HG02981 (cell line): ENCODE data around the gene ARL3.
"Not testable (repeated sequence)": the region's sequence is repeated elsewhere in the genome, so short reads cannot be mapped to it uniquely, and the experiment has no call there.

ENCODE experiments used
- ATAC-seq: cut with Tn5 transposase; IDR thresholded peaks from one replicate; pipeline ENCODE4 v1.9.1; 2021; ENCODE audit warnings: mild to moderate bottlenecking, moderate library complexity; ENCODE audit not compliant: unreplicated experiment

ARL3 gene

GRCh38 chr10:102713814-102714620 lies at the start of gene ARL3:
Gene ARL3 (minus strand): TSS chr10:102714397. CDS start chr10:102714275, 122 bp downstream.
- ATAC-seq: peak; percentile 79

- ATAC-seq: no peak
Observed at GRCh38 chr10:102763037-102763607, 48.9 kb upstream of the ARL3 start.

GRCh38 chr10:102762401-102763015 lies 48.3 kb upstream of the ARL3 start:
- no peak for ATAC-seq

- no peak for ATAC-seq
Observed at GRCh38 chr10:102761981-102762380, 47.8 kb upstream of the ARL3 start.

GRCh38 chr10:102759497-102760210 lies 45.5 kb upstream of the ARL3 start:
- no peak for ATAC-seq

GRCh38 chr10:102758933-102759262 lies 44.7 kb upstream of the ARL3 start:
- ATAC-seq: not testable (repeated sequence)

- no peak for ATAC-seq
Observed at GRCh38 chr10:102758240-102758932, 44.2 kb upstream of the ARL3 start.

GRCh38 chr10:102757323-102757722 lies 43.1 kb upstream of the ARL3 start:
- no peak for ATAC-seq

GRCh38 chr10:102753718-102754117 lies 39.5 kb upstream of the ARL3 start:
- ATAC-seq: no peak

- no peak for ATAC-seq
Observed at GRCh38 chr10:102752934-102753664, 38.9 kb upstream of the ARL3 start.

- no peak for ATAC-seq
Observed at GRCh38 chr10:102752266-102752930, 38.2 kb upstream of the ARL3 start.

GRCh38 chr10:102745157-102745556 lies 31.0 kb upstream of the ARL3 start:
- ATAC-seq: no peak

- peak; percentile 12 for ATAC-seq
Observed at GRCh38 chr10:102744374-102745051, 30.3 kb upstream of the ARL3 start.

- ATAC-seq: peak; percentile 97
Observed at GRCh38 chr10:102743588-102744373, 29.6 kb upstream of the ARL3 start, which contains the start of gene WBP1L. Gene WBP1L (plus strand): TSS chr10:102743948. CDS start chr10:102744054, 106 bp downstream.

GRCh38 chr10:102743078-102743587 lies 28.9 kb upstream of the ARL3 start:
- no peak for ATAC-seq

- ATAC-seq: not testable (repeated sequence)
Observed at GRCh38 chr10:102742313-102742712, 28.1 kb upstream of the ARL3 start.

GRCh38 chr10:102741726-102742237 lies 27.6 kb upstream of the ARL3 start:
- no peak for ATAC-seq

- ATAC-seq: no peak
Observed at GRCh38 chr10:102740229-102740628, 26.0 kb upstream of the ARL3 start.
